Endothelial cell of umbilical vein (primary cell): Measurements from ENCODE around the gene SLC39A11. TPM values are rescaled to one million over a fixed set of nuclear protein-coding genes. Genes with fewer than 3 reads are reported as not detected.

ENCODE experiments used
- BruUV-seq: library from RNA; stranded (reverse); fragments of 400-500 nt; replicated peaks from 2 replicates; lab custom pipeline; 2021; lab: Mats Ljungman, UMichigan
- CTCF ChIA-PET: fragments of 300-600, 350-600 bp; sonication (Branson Sonifier 250); formaldehyde crosslinking; loops from one replicate; lab custom pipeline; 2021; ENCODE audit warnings: antibody characterized with exemption, inconsistent platforms; lab: Charles Lee
- POLR2A ChIA-PET: fragments of 300-600, 350-600 bp; sonication (Branson Sonifier 250); formaldehyde crosslinking; loops from one replicate; lab custom pipeline; 2021; ENCODE audit warnings: antibody characterized with exemption, inconsistent platforms; lab: Charles Lee
- DNase-seq: peaks from one replicate; pipeline ENCODE4 v3.0.0-alpha.2; 2011; ENCODE audit warnings: low read depth, low spot score
- FAIRE-seq: peaks from 2 replicates; lab custom pipeline; 2011; peaks lifted over from hg19 to GRCh38; lab: Jason Lieb, UNC
- H2AFZ ChIP-seq: 2 replicates; pipeline ENCODE4 v1.6.0; 2012; ENCODE audit warnings: low read depth, low read length, control low read depth, inconsistent platforms
- H3K27ac ChIP-seq: 2 replicates; pipeline ENCODE4 v1.5.1; 2011; ENCODE audit warnings: low read depth, mild to moderate bottlenecking, control low read depth, low read length, moderate library complexity; ENCODE audit not compliant: insufficient read depth
- H3K27me3 ChIP-seq, 2 experiments: 2 replicates each; pipeline versions ENCODE4 v1.6.0 to v1.6.1; 2011; ENCODE audit warnings: low read length in 2 of 2, mixed read lengths in 1 of 2; ENCODE audit not compliant: control insufficient read depth in 2 of 2, insufficient read depth in 2 of 2
- H3K36me3 ChIP-seq, 2 experiments: 2 replicates in 1 of 2; 3 replicates in 1 of 2; pipeline ENCODE4 v1.5.1; 2011; ENCODE audit warnings: low read length in 2 of 2, mild to moderate bottlenecking in 1 of 2, moderate library complexity in 1 of 2; ENCODE audit not compliant: control insufficient read depth in 2 of 2, insufficient read depth in 2 of 2; ENCODE audit errors: extremely low read depth in 1 of 2
- H3K4me1 ChIP-seq: 3 replicates; pipeline ENCODE4 v1.5.1; 2011; ENCODE audit warnings: mild to moderate bottlenecking, low read length; ENCODE audit not compliant: control insufficient read depth, insufficient read depth; ENCODE audit errors: extremely low read depth
- H3K4me2 ChIP-seq: 2 replicates; pipeline ENCODE4 v1.6.1; 2011; ENCODE audit warnings: low read length, control low read depth, mixed read lengths; ENCODE audit not compliant: insufficient read depth
- H3K4me3 ChIP-seq, 3 experiments: fragments of 200-600 bp in 1 of 3; sonication (generic), shearing (Covaris generic) in 1 of 3; replicated peaks in 1 of 3; 2 replicates each; pipeline ENCODE4 v1.5.1; 2011 to 2016; ENCODE audit warnings: control low read depth in 3 of 3, low read length in 3 of 3, mild to moderate bottlenecking in 2 of 3, inconsistent platforms in 1 of 3, low read depth in 1 of 3, moderate library complexity in 1 of 3; ENCODE audit not compliant: insufficient read depth in 1 of 3
- H3K79me2 ChIP-seq: 2 replicates; pipeline ENCODE4 v1.6.0; 2012; ENCODE audit warnings: low read length, inconsistent platforms; ENCODE audit not compliant: control insufficient read depth, insufficient read depth
- H3K9ac ChIP-seq: replicated peaks from 2 replicates; pipeline ENCODE3; 2011; ENCODE audit warnings: low read length, control low read depth; ENCODE audit not compliant: insufficient read depth; ENCODE audit errors: extremely low read depth
- H3K9me1 ChIP-seq: replicated peaks from 3 replicates; pipeline ENCODE4 v1.6.0; 2011; ENCODE audit warnings: mild to moderate bottlenecking, low read length; ENCODE audit not compliant: control insufficient read depth, insufficient read depth; ENCODE audit errors: extremely low read depth
- H3K9me3 ChIP-seq: replicated peaks from 2 replicates; pipeline ENCODE4 v1.5.1; 2012; ENCODE audit warnings: low read length, inconsistent platforms; ENCODE audit not compliant: control insufficient read depth, insufficient read depth
- H4K20me1 ChIP-seq: replicated peaks from 2 replicates; pipeline ENCODE3; 2011; ENCODE audit warnings: mild to moderate bottlenecking, low read length; ENCODE audit not compliant: control insufficient read depth, insufficient read depth; ENCODE audit errors: extremely low read depth
- EZH2 ChIP-seq: IDR thresholded peaks from 2 replicates; pipeline ENCODE4 v1.6.1; 2012; ENCODE audit warnings: borderline replicate concordance, low read depth, mild to moderate bottlenecking, moderate library complexity, low read length, inconsistent platforms; ENCODE audit not compliant: severe bottlenecking
- FOS ChIP-seq: IDR thresholded peaks from 2 replicates; pipeline ENCODE4 v1.6.1; 2011; ENCODE audit warnings: mild to moderate bottlenecking, low read length, moderate library complexity, borderline replicate concordance; ENCODE audit not compliant: insufficient read depth
- GATA2 ChIP-seq: IDR thresholded peaks from 2 replicates; pipeline ENCODE4 v1.7.0; 2011; ENCODE audit warnings: low read depth, mild to moderate bottlenecking, moderate library complexity, mixed read lengths, low read length; ENCODE audit not compliant: insufficient read length, insufficient read depth
- JUN ChIP-seq: IDR thresholded peaks from 2 replicates; pipeline ENCODE4 v1.6.1; 2011; ENCODE audit warnings: borderline replicate concordance, low read depth; ENCODE audit not compliant: insufficient read length, insufficient read depth
- MYC ChIP-seq: IDR thresholded peaks from one replicate; pipeline ENCODE4 v1.6.1; 2011; ENCODE audit warnings: mild to moderate bottlenecking, low read depth, low read length
- POLR2A ChIP-seq: IDR thresholded peaks from 2 replicates; pipeline ENCODE4 v1.6.1; 2012; ENCODE audit warnings: low read depth, mild to moderate bottlenecking, control low read depth, low read length
- POLR2AphosphoS5 ChIP-seq: IDR thresholded peaks from 2 replicates; pipeline ENCODE4 v1.6.1; 2012; ENCODE audit warnings: low read depth, mild to moderate bottlenecking, control low read depth, low read length, moderate library complexity; ENCODE audit not compliant: insufficient read depth
- dilution Hi-C: fragments of 300-500 bp; cut with MboI; formaldehyde crosslinking; loops from one replicate; pipeline ENCODE4 v1.15.0; 2019; ENCODE audit warnings: low sequenced_read_pairs; ENCODE audit not compliant: extremely low pct_ligation_motif_present
- intact Hi-C: fragments of 100-400 bp; cut with micrococcal nuclease; formaldehyde crosslinking; loops from one replicate; pipeline ENCODE4 v1.10.0; 2022
- polyA plus RNA-seq, 4 experiments: library from polyadenylated mRNA; depleted of rRNA in 3 of 4; stranded (reverse) in 3 of 4; unstranded in 1 of 4; fragments of >200 nt; gene quantifications; 2 replicates each; pipeline versions ENCODE4 v1.2.1 to v1.2.3, GENCODE V29; 2011 to 2012; ENCODE audit warnings: missing spikeins in 1 of 4
- total RNA-seq: library from RNA; stranded (reverse); gene quantifications from 2 replicates; pipeline ENCODE4 v1.2.3, GENCODE V29; 2021
- TF ChIP-seq, protein P1 (sequence below), 2 donors: IDR thresholded peaks; 1 replicate in 1 of 2; 2 replicates in 1 of 2; pipeline ENCODE4 v1.5.1; 2011; ENCODE audit warnings: low read length in 2 of 2, mild to moderate bottlenecking in 2 of 2, moderate library complexity in 2 of 2, control low read depth in 1 of 2, inconsistent platforms in 1 of 2, low read depth in 1 of 2; ENCODE audit not compliant: insufficient read depth in 1 of 2; ENCODE audit errors: extremely low read depth in 1 of 2
- TF ChIP-seq, protein P2 (sequence below): IDR thresholded peaks from 2 replicates; pipeline ENCODE4 v1.6.1; 2011; ENCODE audit not compliant: insufficient read depth, insufficient read length

Gene SLC39A11
- total and polyA plus RNA-seq, 2 donors (not counting 3 experiments of a cell fraction or from before 2014, with no cell fraction given): 8.1 to 11.9 TPM

DNA sequence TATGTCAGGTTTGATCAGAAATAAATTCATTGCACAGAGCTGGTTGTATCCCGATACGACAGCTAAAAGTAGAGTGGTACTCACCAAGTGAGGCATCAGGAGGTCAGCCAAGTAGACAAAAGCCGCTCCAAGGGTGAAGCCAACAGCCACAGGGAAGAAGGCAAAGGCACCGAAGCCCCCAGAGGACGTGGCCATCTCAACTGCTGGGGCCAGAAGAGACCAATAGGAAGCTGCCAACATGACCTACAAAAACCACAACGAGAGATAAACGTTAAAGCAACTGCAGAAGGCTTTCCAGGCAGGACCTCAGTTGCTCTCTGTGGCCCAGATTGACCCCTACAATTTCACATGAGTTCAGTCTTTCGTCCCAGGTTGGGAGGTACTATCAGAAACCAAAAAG lies 61.0 kb downstream of the SLC39A11 start:
- no peak for TF ChIP-seq EZH2
- no peak for TF ChIP-seq MYC
- TF ChIP-seq POLR2A: no peak
- TF ChIP-seq GATA2: no peak
- no peak for TF ChIP-seq FOS
- Histone ChIP-seq H3K27me3 (no peaks in the 10 kb centered on the region), H3K27ac (no peak overlapping the region), H3K4me2 (no peak overlapping the region), H3K4me3 (no peak overlapping the region), H3K4me1 (no peaks in the 10 kb centered on the region), H2AFZ (no peak overlapping the region), H3K9me3 (no peaks in the 10 kb centered on the region), H3K9me1 (no peaks in the 10 kb centered on the region), H4K20me1 (no peaks in the 10 kb centered on the region), H3K9ac (no peak overlapping the region), H3K36me3 (no peaks in the 10 kb centered on the region), H3K79me2 (no peaks in the 10 kb centered on the region)
- intact Hi-C loops: no loop called here
- POLR2A ChIA-PET: no interaction called here
- dilution Hi-C loops: no loop called here
- no peak for FAIRE-seq
- no peak for DNase-seq
- BruUV-seq: no TSS peak
- CTCF ChIA-PET: no interaction called here

GRCh38 chr17:73030995-73031394 lies 61.5 kb downstream of the SLC39A11 start:
- no peak overlapping the region for H3K27ac ChIP-seq
- POLR2A ChIA-PET: no interaction called here
- no peaks in the 10 kb centered on the region for H3K4me1 ChIP-seq
- intact Hi-C loops (no loop called here), dilution Hi-C loops (no loop called here)
- H3K27me3 ChIP-seq: no peaks in the 10 kb centered on the region
- BruUV-seq: no TSS peak
- H3K4me3 ChIP-seq: no peak overlapping the region
- DNase-seq (no peak), FAIRE-seq (no peak)
- no peaks in the 10 kb centered on the region for H3K9me3 ChIP-seq
- H3K9me1 ChIP-seq: no peaks in the 10 kb centered on the region
- TF ChIP-seq EZH2 (no peak), FOS (no peak), MYC (no peak), JUN (no peak), GATA2 (no peak), POLR2A (no peak), POLR2AphosphoS5 (no peak)
- TF ChIP-seq, protein P1, sequence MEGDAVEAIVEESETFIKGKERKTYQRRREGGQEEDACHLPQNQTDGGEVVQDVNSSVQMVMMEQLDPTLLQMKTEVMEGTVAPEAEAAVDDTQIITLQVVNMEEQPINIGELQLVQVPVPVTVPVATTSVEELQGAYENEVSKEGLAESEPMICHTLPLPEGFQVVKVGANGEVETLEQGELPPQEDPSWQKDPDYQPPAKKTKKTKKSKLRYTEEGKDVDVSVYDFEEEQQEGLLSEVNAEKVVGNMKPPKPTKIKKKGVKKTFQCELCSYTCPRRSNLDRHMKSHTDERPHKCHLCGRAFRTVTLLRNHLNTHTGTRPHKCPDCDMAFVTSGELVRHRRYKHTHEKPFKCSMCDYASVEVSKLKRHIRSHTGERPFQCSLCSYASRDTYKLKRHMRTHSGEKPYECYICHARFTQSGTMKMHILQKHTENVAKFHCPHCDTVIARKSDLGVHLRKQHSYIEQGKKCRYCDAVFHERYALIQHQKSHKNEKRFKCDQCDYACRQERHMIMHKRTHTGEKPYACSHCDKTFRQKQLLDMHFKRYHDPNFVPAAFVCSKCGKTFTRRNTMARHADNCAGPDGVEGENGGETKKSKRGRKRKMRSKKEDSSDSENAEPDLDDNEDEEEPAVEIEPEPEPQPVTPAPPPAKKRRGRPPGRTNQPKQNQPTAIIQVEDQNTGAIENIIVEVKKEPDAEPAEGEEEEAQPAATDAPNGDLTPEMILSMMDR (IDR thresholded peaks at IDR 0.05; ENCODE audit: extremely low read depth in 1 of 2, insufficient read depth in 1 of 2, low read depth in 1 of 2, low read length in 2 of 2): no peak
- TF ChIP-seq, protein P2, sequence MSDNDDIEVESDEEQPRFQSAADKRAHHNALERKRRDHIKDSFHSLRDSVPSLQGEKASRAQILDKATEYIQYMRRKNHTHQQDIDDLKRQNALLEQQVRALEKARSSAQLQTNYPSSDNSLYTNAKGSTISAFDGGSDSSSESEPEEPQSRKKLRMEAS: no peak
- H3K9ac ChIP-seq: no peak overlapping the region
- no peaks in the 10 kb centered on the region for H3K79me2 ChIP-seq
- no peak overlapping the region for H2AFZ ChIP-seq
- no peak overlapping the region for H3K4me2 ChIP-seq
- H4K20me1 ChIP-seq: no peaks in the 10 kb centered on the region
- CTCF ChIA-PET: no interaction called here
- no peaks in the 10 kb centered on the region for H3K36me3 ChIP-seq
